Breast epithelium (tissue), 4 donors: ENCODE measurements around the gene CATSPER1. TPM values are rescaled to one million over a fixed set of nuclear protein-coding genes. Genes with fewer than 3 reads are reported as not detected.

Experiments
- DNase-seq, 2 donors: peaks; one replicate each; pipeline ENCODE4 v3.0.0-alpha.2; 2019; ENCODE audit warnings: low spot score in 2 of 2
- H3K27ac ChIP-seq, 2 donors: fragments of 200-600 bp; sonication (generic) in 1 of 2; one replicate each; pipeline ENCODE4 v1.5.1; 2016 to 2019; ENCODE audit warnings: mild to moderate bottlenecking in 1 of 2
- H3K27me3 ChIP-seq, 2 donors: fragments of 200-600 bp; sonication (generic) in 1 of 2; one replicate each; pipeline versions ENCODE4 v1.5.1 to v1.6.0; 2017 to 2019; ENCODE audit warnings: control low read depth in 1 of 2, mild to moderate bottlenecking in 1 of 2
- H3K36me3 ChIP-seq: fragments of 200-600 bp; one replicate; pipeline ENCODE4 v1.5.1; 2019
- H3K4me1 ChIP-seq, 2 donors: fragments of 200-600 bp; sonication (generic); one replicate each; pipeline ENCODE4 v1.5.1; 2016 to 2019; ENCODE audit warnings: control low read depth in 1 of 2
- H3K4me3 ChIP-seq, 3 donors: fragments of 200-600 bp; sonication (generic); 1 replicate in 2 of 3; 2 replicates in 1 of 3; pipeline ENCODE4 v1.5.1; 2016 to 2019; ENCODE audit warnings: mild to moderate bottlenecking in 3 of 3, moderate library complexity in 2 of 3
- H3K9me3 ChIP-seq, 2 donors: fragments of 200-600 bp; sonication (generic) in 1 of 2; one replicate each; pipeline ENCODE4 v1.5.1; 2016 to 2019; ENCODE audit warnings: control low read depth in 1 of 2
- CTCF ChIP-seq, 3 donors: fragments of 450-650 bp; IDR thresholded peaks; one replicate each; pipeline ENCODE4 v1.5.1; 2016 to 2017; ENCODE audit warnings: antibody characterized with exemption in 3 of 3, mild to moderate bottlenecking in 3 of 3, moderate library complexity in 3 of 3
- POLR2A ChIP-seq: fragments of 450-650 bp; IDR thresholded peaks from one replicate; pipeline ENCODE4 v1.6.1; 2016; ENCODE audit warnings: antibody characterized with exemption, mild to moderate bottlenecking, moderate library complexity
- POLR2AphosphoS5 ChIP-seq, 3 donors: sonication (generic); formaldehyde crosslinking; IDR thresholded peaks; one replicate each; pipeline ENCODE4 v1.6.1; 2017; ENCODE audit warnings: antibody characterized with exemption in 3 of 3
- intact Hi-C: fragments of 100-400 bp; cut with DNase I; formaldehyde crosslinking; loops from one replicate; pipeline ENCODE4 v1.15.1; 2023; ENCODE audit warnings: low total_unique reads
- total RNA-seq, 3 donors: library from RNA; depleted of rRNA; stranded (reverse); fragments of >200 nt; gene quantifications; one replicate each; pipeline ENCODE4 v1.1.0, GENCODE V29; 2016

The CATSPER1 gene
- total RNA-seq, 3 donors from 2014 or later: 0.32 to 1.3 TPM; not detected in 1

- Histone ChIP-seq H3K27me3 (peaks cover 0 to 6% of the 10 kb centered on the region in 2 donors), H3K4me3 (no peak overlapping the region), H3K27ac (peak overlapping the region in 1 of 2 donors; percentile 63), H3K36me3 (no peaks in the 10 kb centered on the region), H3K9me3 (no peaks in the 10 kb centered on the region), H3K4me1 (peaks cover 0 to 9% of the 10 kb centered on the region in 2 donors)
- intact Hi-C loops: no loop called here
- DNase-seq: no peak
- TF ChIP-seq CTCF (IDR thresholded peaks at IDR 0.05) (no peak), POLR2AphosphoS5 (IDR thresholded peaks at IDR 0.05) (no peak), POLR2A (no peak)
Measured at GRCh38 chr11:66014804-66015453, 11.3 kb downstream of the CATSPER1 start.

- Histone ChIP-seq H3K27ac (no peak overlapping the region), H3K27me3 (peaks cover 0 to 6% of the 10 kb centered on the region in 2 donors), H3K9me3 (no peaks in the 10 kb centered on the region), H3K4me3 (no peak overlapping the region), H3K36me3 (no peaks in the 10 kb centered on the region), H3K4me1 (peaks cover 0 to 9% of the 10 kb centered on the region in 2 donors)
- intact Hi-C loops: no loop called here
- DNase-seq: no peak
- TF ChIP-seq POLR2AphosphoS5 (IDR thresholded peaks at IDR 0.05): no peak
- no peak for TF ChIP-seq POLR2A
- TF ChIP-seq CTCF (IDR thresholded peaks at IDR 0.05): no peak
Measured at GRCh38 chr11:66013762-66014100, 12.5 kb downstream of the CATSPER1 start.

- H3K9me3 ChIP-seq: no peaks in the 10 kb centered on the region
- peak overlapping the region in 1 of 2 donors; percentile 45 for H3K27ac ChIP-seq
- peaks cover 0 to 6% of the 10 kb centered on the region in 2 donors for H3K27me3 ChIP-seq
- H3K36me3 ChIP-seq: no peaks in the 10 kb centered on the region
- TF ChIP-seq POLR2AphosphoS5 (IDR thresholded peaks at IDR 0.05) (peak in 1 of 3 donors; percentile 50), CTCF (IDR thresholded peaks at IDR 0.05) (no peak)
- peaks cover 0 to 9% of the 10 kb centered on the region in 2 donors for H3K4me1 ChIP-seq
- intact Hi-C loops: no loop called here
- peak in 1 of 2 donors; percentile 72 for DNase-seq
- peak overlapping the region in 1 of 3 donors; percentile 15 for H3K4me3 ChIP-seq
Measured at GRCh38 chr11:66012946-66013761, 13.1 kb downstream of the CATSPER1 start.

- Histone ChIP-seq H3K4me1 (peaks cover 0 to 9% of the 10 kb centered on the region in 2 donors), H3K9me3 (no peaks in the 10 kb centered on the region), H3K36me3 (no peaks in the 10 kb centered on the region), H3K27ac (peak overlapping the region in 1 of 2 donors; percentile 45), H3K4me3 (peak overlapping the region in 2 of 3 donors; percentile 38 to 68), H3K27me3 (peaks cover 0 to 6% of the 10 kb centered on the region in 2 donors)
- no peak for DNase-seq
- TF ChIP-seq CTCF (IDR thresholded peaks at IDR 0.05): no peak
- TF ChIP-seq POLR2A: no peak
- intact Hi-C loops: no loop called here
Measured at GRCh38 chr11:66012371-66012945, 13.8 kb downstream of the CATSPER1 start.
